GM12874 (cell line): ENCODE data around the gene DHDDS.

Experiments
- CTCF ChIP-seq: IDR thresholded peaks from 2 replicates; pipeline ENCODE4 v1.5.1; 2011; ENCODE audit warnings: low read depth, mild to moderate bottlenecking, control low read depth, low read length, moderate library complexity; ENCODE audit not compliant: insufficient read depth

Gene DHDDS

GRCh38 chr1:26500488-26501175 lies 68.5 kb downstream of the DHDDS start:
- TF ChIP-seq CTCF: no peak

GRCh38 chr1:26516987-26517765 lies 85.1 kb downstream of the DHDDS start:
- no peak for TF ChIP-seq CTCF

- TF ChIP-seq CTCF: no peak
Observed at GRCh38 chr1:26517766-26518049, 85.6 kb downstream of the DHDDS start.

GRCh38 chr1:26518355-26518754 lies 86.2 kb downstream of the DHDDS start:
- TF ChIP-seq CTCF: no peak

- TF ChIP-seq CTCF: no peak
Observed at GRCh38 chr1:26520339-26520738, 88.2 kb downstream of the DHDDS start.
